ENCODE results near the gene RBM38. TPM values are rescaled to one million over a fixed set of nuclear protein-coding genes. Genes with fewer than 3 reads are reported as not detected.

Gene RBM38
- total and polyA plus RNA-seq, 12 donors: 3.0 to 30.9 (median 14.1) TPM

DNA sequence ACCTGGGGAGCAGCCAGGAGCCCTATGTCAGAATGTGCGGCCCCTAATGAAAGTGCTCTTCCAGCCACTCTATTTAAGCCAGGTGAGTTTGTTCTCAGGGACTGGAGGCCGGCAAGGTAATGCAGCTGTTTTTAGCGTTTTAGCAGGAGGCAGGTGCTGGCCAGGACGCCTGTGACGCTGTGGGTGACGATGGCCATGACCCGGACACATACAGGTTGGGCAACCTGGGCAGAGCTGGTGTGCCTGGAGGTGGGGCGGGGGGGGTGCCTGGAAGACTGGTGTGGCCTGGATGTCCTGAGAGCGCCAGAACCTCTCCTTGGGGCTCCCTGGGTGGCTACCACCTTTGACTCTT is 51.7 kb downstream of the RBM38 start:
- intact Hi-C loops (cut with DNase I): no loop called here
- H3K4me3 ChIP-seq: no peak overlapping the region
- no peak overlapping the region for H3K27ac ChIP-seq
- WGBS, 4 donors: 85 to 93% (median 90%) methylated on average over 7 to 9 of the region's 9 CpGs
- TF ChIP-seq, protein P1, sequence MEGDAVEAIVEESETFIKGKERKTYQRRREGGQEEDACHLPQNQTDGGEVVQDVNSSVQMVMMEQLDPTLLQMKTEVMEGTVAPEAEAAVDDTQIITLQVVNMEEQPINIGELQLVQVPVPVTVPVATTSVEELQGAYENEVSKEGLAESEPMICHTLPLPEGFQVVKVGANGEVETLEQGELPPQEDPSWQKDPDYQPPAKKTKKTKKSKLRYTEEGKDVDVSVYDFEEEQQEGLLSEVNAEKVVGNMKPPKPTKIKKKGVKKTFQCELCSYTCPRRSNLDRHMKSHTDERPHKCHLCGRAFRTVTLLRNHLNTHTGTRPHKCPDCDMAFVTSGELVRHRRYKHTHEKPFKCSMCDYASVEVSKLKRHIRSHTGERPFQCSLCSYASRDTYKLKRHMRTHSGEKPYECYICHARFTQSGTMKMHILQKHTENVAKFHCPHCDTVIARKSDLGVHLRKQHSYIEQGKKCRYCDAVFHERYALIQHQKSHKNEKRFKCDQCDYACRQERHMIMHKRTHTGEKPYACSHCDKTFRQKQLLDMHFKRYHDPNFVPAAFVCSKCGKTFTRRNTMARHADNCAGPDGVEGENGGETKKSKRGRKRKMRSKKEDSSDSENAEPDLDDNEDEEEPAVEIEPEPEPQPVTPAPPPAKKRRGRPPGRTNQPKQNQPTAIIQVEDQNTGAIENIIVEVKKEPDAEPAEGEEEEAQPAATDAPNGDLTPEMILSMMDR (IDR thresholded peaks at IDR 0.05): no peak
- no peaks in the 10 kb centered on the region for H3K27me3 ChIP-seq
- peaks cover 0 to 14% of the 10 kb centered on the region in 2 donors for H3K4me1 ChIP-seq (replicated peaks in 1 of 2)
- DNase-seq: no peak
- H3K36me3 ChIP-seq (replicated peaks in 1 of 2): no peaks in the 10 kb centered on the region
- no peaks in the 10 kb centered on the region for H3K9me3 ChIP-seq (replicated peaks in 1 of 3)

DNA sequence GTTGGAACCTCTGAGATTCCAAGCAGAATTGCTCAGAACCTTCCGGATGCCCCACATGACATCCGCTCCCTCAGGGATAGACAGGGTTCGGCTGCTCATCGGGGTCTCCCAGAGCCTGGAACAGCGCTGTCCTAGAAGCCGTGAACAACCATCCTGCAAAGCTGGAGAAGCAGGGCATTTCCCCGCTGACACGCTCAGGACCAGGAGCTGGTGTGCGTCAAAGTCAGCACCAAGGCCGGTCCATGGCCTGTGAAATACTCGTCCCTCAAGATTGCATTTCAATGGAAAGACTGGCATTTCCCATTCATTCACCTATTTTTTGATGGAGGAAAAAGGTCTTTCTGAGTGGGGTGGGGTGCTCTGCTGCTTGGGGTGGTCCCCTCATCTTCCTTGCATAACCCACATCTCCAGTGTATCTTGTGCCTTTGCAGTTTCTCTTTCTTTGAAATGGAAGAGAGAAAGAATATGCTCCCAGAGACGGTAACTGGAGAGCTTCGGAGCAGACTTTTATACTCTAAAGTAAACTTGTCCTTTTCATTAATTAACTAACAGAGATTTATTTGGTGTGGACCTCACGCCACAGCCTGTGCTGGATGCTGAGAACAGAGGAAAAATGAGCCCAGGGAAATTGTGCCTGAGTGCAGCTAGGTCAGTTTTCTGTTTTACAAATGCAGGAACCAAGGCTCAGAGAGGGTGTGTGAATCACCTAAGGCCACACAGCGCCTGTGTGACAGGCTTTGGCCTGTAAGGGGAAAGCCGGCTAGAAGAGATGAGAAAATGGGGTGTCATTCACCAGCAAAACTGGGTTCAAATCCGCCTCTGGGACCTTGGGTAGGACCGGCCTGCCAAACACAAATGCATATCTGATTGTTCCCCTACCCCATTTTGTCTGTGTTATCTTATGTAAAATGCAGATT is 52.4 kb downstream of the RBM38 start:
- Histone ChIP-seq H3K27ac (no peak overlapping the region), H3K36me3 (replicated peaks in 1 of 2) (no peaks in the 10 kb centered on the region), H3K4me1 (replicated peaks in 1 of 2) (peaks cover 0 to 14% of the 10 kb centered on the region in 2 donors), H3K27me3 (no peaks in the 10 kb centered on the region), H3K4me3 (no peak overlapping the region), H3K9me3 (replicated peaks in 1 of 3) (no peaks in the 10 kb centered on the region)
- TF ChIP-seq, protein P1 (IDR thresholded peaks at IDR 0.05): no peak
- no peak for TF ChIP-seq POLR2A (IDR thresholded peaks at IDR 0.05)
- 84 to 87% (median 85%) methylated on average over 16 to 18 of the region's 18 CpGs for WGBS, 4 donors
- intact Hi-C loops (cut with DNase I): no loop called here
- DNase-seq: no peak

DNA sequence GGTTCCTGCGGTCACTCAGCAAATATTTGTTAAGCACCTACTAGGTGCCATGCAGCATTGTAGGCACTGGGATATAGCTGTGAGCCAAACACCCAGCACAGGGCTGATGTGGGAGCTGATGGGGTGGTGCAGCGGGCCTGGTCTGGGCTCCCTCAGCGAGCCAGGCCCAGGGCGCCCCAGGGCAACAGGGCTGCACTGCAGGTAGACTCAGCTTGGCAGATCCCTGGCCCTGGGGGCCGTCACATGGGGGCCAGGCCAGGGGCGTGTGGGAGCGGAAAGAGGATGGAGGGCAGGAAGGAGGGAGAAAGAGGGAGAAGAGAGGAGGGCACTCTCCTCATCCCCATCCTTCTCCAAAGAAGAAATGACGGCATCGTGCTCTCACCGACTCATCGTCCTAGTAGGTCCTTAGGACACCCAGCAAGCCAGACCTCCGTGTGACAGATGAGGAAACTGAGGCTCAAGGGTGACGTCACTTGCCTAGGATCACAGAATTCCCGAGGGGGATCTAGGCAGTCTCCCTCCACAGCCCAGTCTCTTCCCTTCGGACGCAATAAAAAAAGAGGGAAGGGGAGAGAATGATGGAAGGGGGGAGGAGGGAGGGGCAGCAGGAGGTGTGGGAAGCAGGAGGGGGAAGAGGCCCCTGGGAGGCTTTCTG is 53.3 kb downstream of the RBM38 start:
- intact Hi-C loops (cut with DNase I): no loop called here
- peaks cover 0 to 14% of the 10 kb centered on the region in 2 donors for H3K4me1 ChIP-seq (replicated peaks in 1 of 2)

DNA sequence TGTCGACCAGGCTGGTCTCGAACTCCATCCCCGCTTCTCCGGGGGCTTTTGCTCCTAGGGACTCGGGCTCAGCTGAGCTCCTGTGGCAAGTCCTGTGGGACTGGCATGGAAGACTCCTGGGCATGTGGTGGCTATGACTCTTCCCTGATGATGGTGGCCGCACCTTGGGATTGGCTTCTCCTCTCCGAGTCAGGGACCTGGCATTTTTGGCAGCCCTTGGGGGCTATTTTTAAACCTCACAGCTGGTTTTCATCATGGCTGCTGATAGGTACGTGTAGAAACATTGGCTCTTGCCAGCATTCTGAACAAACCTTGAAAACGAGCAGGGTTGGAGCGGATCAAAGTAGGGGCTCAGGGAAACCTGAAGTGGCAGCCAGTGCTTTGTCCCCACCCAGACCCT is 54.1 kb downstream of the RBM38 start:
- Histone ChIP-seq H3K27ac (no peak overlapping the region), H3K4me1 (replicated peaks in 1 of 2) (peaks cover 0 to 12% of the 10 kb centered on the region in 2 donors), H3K36me3 (replicated peaks in 1 of 2) (no peaks in the 10 kb centered on the region), H3K27me3 (no peaks in the 10 kb centered on the region), H3K4me3 (no peak overlapping the region), H3K9me3 (replicated peaks in 1 of 3) (no peaks in the 10 kb centered on the region)
- 36 to 59% (median 57%) methylated on average over 4 to 10 of the region's 10 CpGs for WGBS, 4 donors
- TF ChIP-seq, protein P1 (IDR thresholded peaks at IDR 0.05): no peak
- intact Hi-C loops (cut with DNase I): no loop called here
- DNase-seq: peak in 5 of 7 donors; percentile 28 to 76 (median 66)

More for the DNA sequence above, 53.3 kb downstream of the RBM38 start:
- H3K27ac ChIP-seq: no peak overlapping the region
- no peaks in the 10 kb centered on the region for H3K9me3 ChIP-seq (replicated peaks in 1 of 3)
- DNase-seq: no peak
- WGBS, 4 donors: 73 to 78% (median 75%) methylated on average over 13 to 16 of the region's 16 CpGs
- no peaks in the 10 kb centered on the region for H3K27me3 ChIP-seq
- no peaks in the 10 kb centered on the region for H3K36me3 ChIP-seq (replicated peaks in 1 of 2)
- no peak overlapping the region for H3K4me3 ChIP-seq
- no peak for TF ChIP-seq POLR2A (IDR thresholded peaks at IDR 0.05)
- TF ChIP-seq, protein P1 (IDR thresholded peaks at IDR 0.05): no peak

Measured in adrenal gland (tissue), 12 donors.